GM12878 (cell line): ENCODE data around the gene MDN1. TPM values are rescaled to one million over a fixed set of nuclear protein-coding genes. Genes with fewer than 3 reads are reported as not detected.

Experiments
- ATAC-seq: fragments of 200-7000 bp; cut with Tn5 transposase; 3 replicates; pipeline ENCODE4 v1.9.1; 2020; ENCODE audit warnings: mild to moderate bottlenecking, moderate library complexity
- BruUV-seq: library from RNA; stranded (reverse); fragments of 400-500 nt; replicated peaks from 2 replicates; lab custom pipeline; 2021; lab: Mats Ljungman, UMichigan
- CTCF ChIA-PET: fragments of 300-600 bp; sonication (Branson Sonifier 250); formaldehyde crosslinking; extraction: SDS; loops from one replicate; lab custom pipeline; 2021; ENCODE audit warnings: inconsistent platforms; lab: Yijun Ruan, JAX
- POLR2A ChIA-PET: fragments of 350-600 bp; formaldehyde crosslinking; extraction: SDS; loops from one replicate; lab custom pipeline; 2021; ENCODE audit warnings: inconsistent platforms; lab: Charles Lee
- RAD21 ChIA-PET: fragments of 300-600 bp; sonication (Branson Sonifier 250); formaldehyde crosslinking; loops from one replicate; lab custom pipeline; 2023; ENCODE audit warnings: antibody characterized with exemption; ENCODE audit not compliant: unreplicated experiment; lab: Charles Lee
- SMC1A ChIA-PET: fragments of 300-600 bp; sonication (Branson Sonifier 250); formaldehyde crosslinking; loops from one replicate; lab custom pipeline; 2023; ENCODE audit not compliant: unreplicated experiment, uncharacterized antibody; lab: Charles Lee
- DNase-seq: peaks from one replicate; pipeline ENCODE4 v3.0.0-alpha.2; 2011; ENCODE audit warnings: low read depth, low spot score
- FAIRE-seq: peaks from 3 replicates; lab custom pipeline; 2011; peaks lifted over from hg19 to GRCh38; lab: Jason Lieb, UNC
- H2AFZ ChIP-seq: 2 replicates; pipeline ENCODE4 v1.6.0; 2011; ENCODE audit warnings: low read depth, low read length, control low read depth; ENCODE audit not compliant: control insufficient read depth
- H3K27ac ChIP-seq: 2 replicates; pipeline ENCODE4 v1.5.1; 2011; ENCODE audit warnings: control low read depth; ENCODE audit not compliant: control insufficient read depth, insufficient read depth
- H3K27me3 ChIP-seq, 2 experiments: replicated peaks in 1 of 2; 2 replicates each; pipeline versions ENCODE4 v1.6.0 to v1.6.1; 2011; ENCODE audit warnings: low read length in 1 of 2; ENCODE audit not compliant: control insufficient read depth in 2 of 2, insufficient read depth in 2 of 2
- H3K36me3 ChIP-seq, 2 experiments: 2 replicates each; pipeline ENCODE4 v1.5.1; 2011; ENCODE audit warnings: low read length in 1 of 2; ENCODE audit not compliant: control insufficient read depth in 2 of 2, insufficient read depth in 2 of 2
- H3K4me1 ChIP-seq: 2 replicates; pipeline ENCODE4 v1.6.1; 2011; ENCODE audit warnings: mild to moderate bottlenecking, low read length, moderate library complexity, mixed read lengths; ENCODE audit not compliant: control insufficient read depth, insufficient read depth
- H3K4me2 ChIP-seq: 2 replicates; pipeline ENCODE4 v1.6.0; 2011; ENCODE audit warnings: control low read depth; ENCODE audit not compliant: control insufficient read depth, insufficient read depth
- H3K4me3 ChIP-seq: fragments of 200-600 bp; sonication (generic); 2 replicates; pipeline ENCODE4 v1.5.1; 2016
- H3K79me2 ChIP-seq: 2 replicates; pipeline ENCODE4 v1.6.0; 2011; ENCODE audit warnings: low read length; ENCODE audit not compliant: control insufficient read depth, insufficient read depth
- H3K9ac ChIP-seq: 2 replicates; pipeline ENCODE4 v1.8.0; 2011; ENCODE audit warnings: low read length, control low read depth, mixed read lengths; ENCODE audit not compliant: control insufficient read depth, insufficient read depth
- H3K9me3 ChIP-seq: replicated peaks from 3 replicates; pipeline ENCODE4 v1.5.1; 2011; ENCODE audit warnings: mild to moderate bottlenecking, low read length; ENCODE audit not compliant: control insufficient read depth, insufficient read depth
- H4K20me1 ChIP-seq: 2 replicates; pipeline ENCODE4 v1.6.0; 2011; ENCODE audit not compliant: control insufficient read depth, insufficient read depth
- CREM ChIP-seq: IDR thresholded peaks from 2 replicates; pipeline ENCODE4 v1.6.1; 2014; ENCODE audit warnings: antibody characterized with exemption, low read depth
- DPF2 ChIP-seq: fragments of 450-650 bp; IDR thresholded peaks from 2 replicates; pipeline ENCODE4 v1.6.1; 2017; ENCODE audit warnings: mild to moderate bottlenecking
- EZH2 ChIP-seq: IDR thresholded peaks from 2 replicates; pipeline ENCODE4 v1.6.1; 2012; ENCODE audit warnings: low read depth, mild to moderate bottlenecking, control low read depth, inconsistent platforms, low read length, borderline replicate concordance; ENCODE audit not compliant: control insufficient read depth
- FOXK2 ChIP-seq: fragments of 450-650 bp; IDR thresholded peaks from 2 replicates; pipeline ENCODE4 v1.6.1; 2017; ENCODE audit warnings: mild to moderate bottlenecking, moderate library complexity
- NFYB ChIP-seq: IDR thresholded peaks from 2 replicates; pipeline ENCODE4 v1.6.1; 2011; ENCODE audit warnings: low read depth, mild to moderate bottlenecking, low read length, improper control_type of control experiment, moderate library complexity; ENCODE audit not compliant: insufficient read depth
- RBBP5 ChIP-seq: fragments of 200-600 bp; sonication (generic); conservative IDR thresholded peaks from 2 replicates; pipeline ENCODE4 v1.6.1; 2016
- SKIL ChIP-seq: fragments of 450-650 bp; IDR thresholded peaks from 2 replicates; pipeline ENCODE4 v1.6.1; 2017; ENCODE audit warnings: mild to moderate bottlenecking, low read depth, inconsistent platforms; ENCODE audit not compliant: poor library complexity, severe bottlenecking
- TARDBP ChIP-seq: IDR thresholded peaks from 2 replicates; pipeline ENCODE4 v1.6.1; 2016; ENCODE audit warnings: borderline replicate concordance
- TCF3 ChIP-seq: IDR thresholded peaks from 2 replicates; pipeline ENCODE4 v1.6.1; 2012; ENCODE audit warnings: low read depth, mild to moderate bottlenecking, low read length, borderline replicate concordance; ENCODE audit not compliant: insufficient read depth
- WGBS: methylation state at CpG from one replicate; pipeline ENCODE4 v1.1.6; 2016; ENCODE audit warnings: low lambda C conversion rate; ENCODE audit not compliant: insufficient replicate concordance, insufficient coverage; ENCODE audit errors: missing lambda C conversion rate; 5-methylcytosine and 5-hydroxymethylcytosine counted together
- in situ Hi-C: fragments of 300-500 bp; cut with MboI; formaldehyde crosslinking; loops from 9 replicates; pipeline ENCODE4 v1.14.3; 2018; ENCODE audit warnings: mixed read lengths
- intact Hi-C: fragments of 100-400 bp; cut with micrococcal nuclease; formaldehyde crosslinking; loops from one replicate; pipeline ENCODE4 v1.14.2; 2022; ENCODE audit not compliant: unreplicated experiment
- polyA plus RNA-seq, 11 experiments: library from polyadenylated mRNA; depleted of rRNA in 4 of 11; unstranded in 6 of 11; stranded (reverse) in 5 of 11; fragments of >200 nt; fragmentation: Nextera tagmentation in 4 of 11; fragmentation: Illumina TruSeq in 1 of 11; extraction: Ambion mirVana in 4 of 11; extraction: Trizol in 1 of 11; gene quantifications; 1 replicate in 1 of 11; 2 replicates in 10 of 11; pipeline versions ENCODE4 v1.2.1 to v1.2.3, GENCODE V29; 2011 to 2016; ENCODE audit warnings: inconsistent platforms in 2 of 11, missing spikeins in 2 of 11, low read depth in 1 of 11
- total RNA-seq, 4 experiments: library from RNA; depleted of rRNA in 3 of 4; stranded (reverse); fragments of >200 nt in 3 of 4; fragmentation: Illumina TruSeq in 1 of 4; extraction: Trizol in 1 of 4; gene quantifications; 2 replicates each; pipeline versions ENCODE4 v1.2.1 to v1.2.3, GENCODE V29; 2013 to 2021
- TF ChIP-seq, protein P1 (sequence below): fragments of 450-650 bp; IDR thresholded peaks from 2 replicates; pipeline ENCODE4 v1.6.1; 2016; ENCODE audit warnings: mild to moderate bottlenecking, moderate library complexity, borderline replicate concordance

Gene MDN1
- total and polyA plus RNA-seq, 10 of the 15 experiments (the other 5 are each of a cell fraction or from before 2014, with no cell fraction given), result 14.3 to 50.1 (median 22.1) TPM

- TF ChIP-seq, protein P1, sequence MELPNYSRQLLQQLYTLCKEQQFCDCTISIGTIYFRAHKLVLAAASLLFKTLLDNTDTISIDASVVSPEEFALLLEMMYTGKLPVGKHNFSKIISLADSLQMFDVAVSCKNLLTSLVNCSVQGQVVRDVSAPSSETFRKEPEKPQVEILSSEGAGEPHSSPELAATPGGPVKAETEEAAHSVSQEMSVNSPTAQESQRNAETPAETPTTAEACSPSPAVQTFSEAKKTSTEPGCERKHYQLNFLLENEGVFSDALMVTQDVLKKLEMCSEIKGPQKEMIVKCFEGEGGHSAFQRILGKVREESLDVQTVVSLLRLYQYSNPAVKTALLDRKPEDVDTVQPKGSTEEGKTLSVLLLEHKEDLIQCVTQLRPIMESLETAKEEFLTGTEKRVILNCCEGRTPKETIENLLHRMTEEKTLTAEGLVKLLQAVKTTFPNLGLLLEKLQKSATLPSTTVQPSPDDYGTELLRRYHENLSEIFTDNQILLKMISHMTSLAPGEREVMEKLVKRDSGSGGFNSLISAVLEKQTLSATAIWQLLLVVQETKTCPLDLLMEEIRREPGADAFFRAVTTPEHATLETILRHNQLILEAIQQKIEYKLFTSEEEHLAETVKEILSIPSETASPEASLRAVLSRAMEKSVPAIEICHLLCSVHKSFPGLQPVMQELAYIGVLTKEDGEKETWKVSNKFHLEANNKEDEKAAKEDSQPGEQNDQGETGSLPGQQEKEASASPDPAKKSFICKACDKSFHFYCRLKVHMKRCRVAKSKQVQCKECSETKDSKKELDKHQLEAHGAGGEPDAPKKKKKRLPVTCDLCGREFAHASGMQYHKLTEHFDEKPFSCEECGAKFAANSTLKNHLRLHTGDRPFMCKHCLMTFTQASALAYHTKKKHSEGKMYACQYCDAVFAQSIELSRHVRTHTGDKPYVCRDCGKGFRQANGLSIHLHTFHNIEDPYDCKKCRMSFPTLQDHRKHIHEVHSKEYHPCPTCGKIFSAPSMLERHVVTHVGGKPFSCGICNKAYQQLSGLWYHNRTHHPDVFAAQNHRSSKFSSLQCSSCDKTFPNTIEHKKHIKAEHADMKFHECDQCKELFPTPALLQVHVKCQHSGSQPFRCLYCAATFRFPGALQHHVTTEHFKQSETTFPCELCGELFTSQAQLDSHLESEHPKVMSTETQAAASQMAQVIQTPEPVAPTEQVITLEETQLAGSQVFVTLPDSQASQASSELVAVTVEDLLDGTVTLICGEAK, result no peak
- no peak for TF ChIP-seq RBBP5
- TF ChIP-seq DPF2, result no peak
Observed at GRCh38 chr6:89693207-89693606, 126.4 kb downstream of the MDN1 start (continued).

- Histone ChIP-seq H3K36me3 (peaks cover 24 to 45% of the 10 kb centered on the region in 2 experiments), H3K9me3 (no peaks in the 10 kb centered on the region), H3K27me3 (no peaks in the 10 kb centered on the region), H3K4me2 (no peak overlapping the region), H3K27ac (no peak overlapping the region), H3K4me3 (no peak overlapping the region), H4K20me1 (no peaks in the 10 kb centered on the region), H2AFZ (no peak overlapping the region), H3K9ac (no peak overlapping the region), H3K79me2 (no peaks in the 10 kb centered on the region), H3K4me1 (no peaks in the 10 kb centered on the region)
- ChIA-PET SMC1A (no interaction called here), CTCF (no interaction called here), RAD21 (no interaction called here), POLR2A (no interaction called here)
- WGBS, result 96% methylated on average over 9 of the region's 9 CpGs
- intact Hi-C loops (no loop called here), in situ Hi-C loops (no loop called here)
- no peak for DNase-seq
- no TSS peak for BruUV-seq
- no peak for ATAC-seq
- FAIRE-seq, result no peak
- TF ChIP-seq CREM (no peak), EZH2 (no peak), TARDBP (no peak), TCF3 (no peak), NFYB (no peak), SKIL (no peak), FOXK2 (no peak)
Observed at GRCh38 chr6:89692256-89692655, 127.3 kb downstream of the MDN1 start.
